ENCODE measurements around the gene RAB3D.

Gene RAB3D

GRCh38 chr19:11356676-11357550, 17.5 kb upstream of the RAB3D start:
- CTCF ChIA-PET = interaction anchor here (0.9 kb wide), 1 partner anchor 25 kb away, joined by 3 read pairs; no protein-coding TSS in a partner anchor
- no peak overlapping the region for H3K4me3 ChIP-seq (ENCODE audit: low read depth, low read length)
- TF ChIP-seq ZNF776 (tag by site-specific recombination; IDR thresholded peaks at IDR 0.05; ENCODE audit: borderline replicate concordance) (no peak), IKZF3 (tag by site-specific recombination; IDR thresholded peaks at IDR 0.05) (no peak), TRIM28 (IDR thresholded peaks at IDR 0.05; ENCODE audit: borderline replicate concordance, low read length) (no peak), ZSCAN4 (tag by site-specific recombination; IDR thresholded peaks at IDR 0.05) (peak; percentile 37; the same call in 1 of the 2 replicates), WT1 (tag by site-specific recombination; IDR thresholded peaks at IDR 0.05) (no peak), ZNF214 (tag by site-specific recombination; IDR thresholded peaks at IDR 0.05; ENCODE audit: borderline replicate concordance) (no peak), ZNF785 (tag by site-specific recombination; IDR thresholded peaks at IDR 0.05) (no peak), ZNF398 (tag by site-specific recombination; IDR thresholded peaks at IDR 0.05) (peak; percentile 90), ZNF112 (tag by site-specific recombination; IDR thresholded peaks at IDR 0.05) (no peak)
- H3K36me3 ChIP-seq (ENCODE audit: control insufficient read depth in 2 of 2, insufficient read depth in 1 of 2, low read length in 2 of 2) = no peaks in the 10 kb centered on the region
- H3K4me1 ChIP-seq (ENCODE audit: control insufficient read depth, insufficient read depth, low read length) = no peaks in the 10 kb centered on the region; the same call in 1 of the 2 replicates
- POLR2A ChIA-PET = no interaction called here
- H3K9me3 ChIP-seq (ENCODE audit: control insufficient read depth, insufficient read depth, low read depth, low read length) = no peaks in the 10 kb centered on the region
- H3K27ac ChIP-seq (ENCODE audit: extremely low read depth, low read depth, low read length) = no peak overlapping the region

GRCh38 chr19:11356074-11356397, 16.6 kb upstream of the RAB3D start:
- no peak overlapping the region for H3K4me3 ChIP-seq (ENCODE audit: low read depth, low read length)
- CTCF ChIA-PET = no interaction called here
- TF ChIP-seq ZNF639 (tag by site-specific recombination; IDR thresholded peaks at IDR 0.05) = peak; percentile 10; the same call in 1 of the 2 replicates
- peak; percentile 5; the same call in 1 of the 2 replicates for TF ChIP-seq ZBTB20 (tag by site-specific recombination; IDR thresholded peaks at IDR 0.05)
- 0 out of 2 replicates have a peak, but pooled peaks have one; percentile 5 for TF ChIP-seq ZNF843 (tag by site-specific recombination; IDR thresholded peaks at IDR 0.05)
- TF ChIP-seq ZNF792 (tag by site-specific recombination; IDR thresholded peaks at IDR 0.05) = no peak
- TF ChIP-seq ZNF2 (tag by site-specific recombination; IDR thresholded peaks at IDR 0.05) = peak; percentile 4; the same call in 1 of the 2 replicates
- TF ChIP-seq ZNF311 (tag by site-specific recombination; IDR thresholded peaks at IDR 0.05; ENCODE audit: borderline replicate concordance) = peak; percentile 41; the same call in 1 of the 2 replicates
- no peak for TF ChIP-seq OSR2 (tag by site-specific recombination; IDR thresholded peaks at IDR 0.05)
- no peak for TF ChIP-seq ZSCAN23 (tag by site-specific recombination; IDR thresholded peaks at IDR 0.05)
- TF ChIP-seq AEBP2 (tag by site-specific recombination; IDR thresholded peaks at IDR 0.05; ENCODE audit: borderline replicate concordance) = no peak
- no peak for TF ChIP-seq ZNF302 (tag by site-specific recombination; IDR thresholded peaks at IDR 0.05; ENCODE audit: low read depth)
- 0 out of 2 replicates have a peak, but pooled peaks have one; percentile 14 for TF ChIP-seq ZNF169 (tag by site-specific recombination; IDR thresholded peaks at IDR 0.05)
- no peak for TF ChIP-seq ZNF473 (tag by site-specific recombination; IDR thresholded peaks at IDR 0.05)
- peak; percentile 6 for TF ChIP-seq ZSCAN4 (tag by site-specific recombination; IDR thresholded peaks at IDR 0.05)
- 0 out of 2 replicates have a peak, but pooled peaks have one; percentile 3 for TF ChIP-seq GLIS1 (tag by site-specific recombination; IDR thresholded peaks at IDR 0.05)
- TF ChIP-seq HOXA7 (CRISPR knock-in tag; IDR thresholded peaks at IDR 0.05; ENCODE audit: borderline replicate concordance) = no peak
- TF ChIP-seq INSM2 (tag by site-specific recombination; IDR thresholded peaks at IDR 0.05) = peak; percentile 16; the same call in 1 of the 2 replicates
- no peak for TF ChIP-seq ZNF561 (tag by site-specific recombination; IDR thresholded peaks at IDR 0.05; ENCODE audit: borderline replicate concordance)

More at GRCh38 chr19:11356074-11356397, 16.6 kb upstream of the RAB3D start:
- POLR2A ChIA-PET = interaction anchor here (1.4 kb wide), 1 partner anchor 18 kb away, joined by 4 read pairs; the partner anchor contains the start of gene SWSAP1
- Histone ChIP-seq H3K27ac (ENCODE audit: extremely low read depth, low read depth, low read length) (no peak overlapping the region), H3K4me1 (ENCODE audit: control insufficient read depth, insufficient read depth, low read length) (no peaks in the 10 kb centered on the region; the same call in 1 of the 2 replicates), H3K9me3 (ENCODE audit: control insufficient read depth, insufficient read depth, low read depth, low read length) (no peaks in the 10 kb centered on the region), H3K36me3 (ENCODE audit: control insufficient read depth in 2 of 2, insufficient read depth in 1 of 2, low read length in 2 of 2) (no peaks in the 10 kb centered on the region)
